ENCODE data around the gene ZFAND2A. TPM values are rescaled to one million over a fixed set of nuclear protein-coding genes. Genes with fewer than 3 reads are reported as not detected.

ZFAND2A gene
- total and polyA plus RNA-seq, 2 of the 8 experiments (the other 6 are each of a cell fraction or from before 2014, with no cell fraction given): 16.6 to 20.3 TPM

DNA sequence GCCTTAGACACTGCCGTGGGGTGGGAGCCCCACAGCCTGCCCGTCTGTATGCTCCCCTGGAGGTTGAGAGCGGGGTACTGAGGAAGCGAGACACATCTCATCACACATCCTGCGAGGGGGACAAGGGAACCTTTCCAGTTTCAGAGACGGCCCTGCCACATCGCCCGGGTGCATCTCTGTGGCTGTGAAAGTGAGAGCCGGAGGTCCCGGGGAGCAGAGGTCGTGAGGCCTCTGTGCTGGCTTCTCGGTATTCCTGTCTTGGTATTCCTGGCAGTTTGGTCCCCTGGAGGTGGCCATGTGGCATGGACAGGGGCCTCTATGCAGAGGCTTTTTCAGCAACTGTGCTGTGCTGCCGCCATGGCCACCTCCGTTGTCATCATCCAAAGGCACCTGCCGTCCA, 41.9 kb upstream of the ZFAND2A start:
- Histone ChIP-seq H3K27me3 (replicated peaks in 1 of 4; ENCODE audit: control insufficient read depth in 3 of 4, extremely low read depth in 1 of 4, insufficient read depth in 3 of 4, low read length in 3 of 4) (no peaks in the 10 kb centered on the region), H3K4me2 (ENCODE audit: insufficient read depth in 1 of 2, low read depth in 2 of 2, low read length in 2 of 2) (no peak overlapping the region), H2BK15ac (ENCODE audit: low read length) (no peak overlapping the region), H2AK5ac (ENCODE audit: low read depth, low read length) (no peak overlapping the region), H3K14ac (ENCODE audit: insufficient read length) (no peak overlapping the region), H2BK20ac (ENCODE audit: low read length) (no peak overlapping the region), H2AFZ (ENCODE audit: low read length) (no peak overlapping the region), H4K5ac (ENCODE audit: insufficient read length, low read depth, low read length) (no peak overlapping the region), H3K4me3 (ENCODE audit: extremely low read depth in 1 of 4, insufficient read depth in 2 of 4, low read depth in 3 of 4, low read length in 4 of 4) (no peak overlapping the region), H3K9me3 (ENCODE audit: insufficient read depth in 2 of 2, low read depth in 1 of 2, low read length in 1 of 2) (no peaks in the 10 kb centered on the region), H3K4ac (replicated peaks; ENCODE audit: insufficient read length, low read depth, low read length) (no peak overlapping the region), H3K79me2 (ENCODE audit: control insufficient read depth in 1 of 2, insufficient read depth in 2 of 2, low read length in 2 of 2) (no peaks in the 10 kb centered on the region), H3K4me1 (replicated peaks in 1 of 4; ENCODE audit: control insufficient read depth in 3 of 4, insufficient read depth in 4 of 4, low read length in 3 of 4) (no peaks in the 10 kb centered on the region), H4K8ac (ENCODE audit: extremely low read depth, insufficient read depth, low read length) (no peak overlapping the region), H4K20me1 (replicated peaks in 1 of 2; ENCODE audit: control insufficient read depth in 1 of 2, insufficient read depth in 2 of 2, low read length in 2 of 2) (no peaks in the 10 kb centered on the region), H3K79me1 (ENCODE audit: low read depth, low read length) (no peaks in the 10 kb centered on the region), H3K23me2 (ENCODE audit: low read depth, low read length) (no peaks in the 10 kb centered on the region), H4K91ac (replicated peaks; ENCODE audit: insufficient read length, low read length) (no peak overlapping the region), H3K18ac (ENCODE audit: extremely low read depth, low read length) (no peak overlapping the region), H2BK5ac (ENCODE audit: low read depth, low read length) (no peak overlapping the region), H3K23ac (ENCODE audit: insufficient read length) (no peak overlapping the region), H2BK120ac (replicated peaks; ENCODE audit: low read depth, low read length) (no peak overlapping the region), H3K27ac (ENCODE audit: low read depth, low read length) (no peak overlapping the region), H3K9ac (replicated peaks in 1 of 4; ENCODE audit: extremely low read depth in 1 of 4, low read depth in 3 of 4, low read length in 3 of 4) (no peak overlapping the region), H2BK12ac (ENCODE audit: low read depth, low read length) (no peak overlapping the region), H3K36me3 (ENCODE audit: control insufficient read depth in 2 of 4, insufficient read depth in 4 of 4, low read length in 3 of 4) (no peaks in the 10 kb centered on the region), H3K56ac (replicated peaks; ENCODE audit: insufficient read length, low read depth, low read length) (no peak overlapping the region)
- CTCF ChIA-PET (ENCODE audit: partially characterized antibody): interaction anchor here (0.7 to 2.8 kb wide), 3 partner anchors 9 to 1153 kb away, joined by 3 to 8 read pairs (median 3); no protein-coding TSS in a partner anchor
- TF ChIP-seq, protein P1, sequence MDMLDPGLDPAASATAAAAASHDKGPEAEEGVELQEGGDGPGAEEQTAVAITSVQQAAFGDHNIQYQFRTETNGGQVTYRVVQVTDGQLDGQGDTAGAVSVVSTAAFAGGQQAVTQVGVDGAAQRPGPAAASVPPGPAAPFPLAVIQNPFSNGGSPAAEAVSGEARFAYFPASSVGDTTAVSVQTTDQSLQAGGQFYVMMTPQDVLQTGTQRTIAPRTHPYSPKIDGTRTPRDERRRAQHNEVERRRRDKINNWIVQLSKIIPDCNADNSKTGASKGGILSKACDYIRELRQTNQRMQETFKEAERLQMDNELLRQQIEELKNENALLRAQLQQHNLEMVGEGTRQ (IDR thresholded peaks at IDR 0.05; ENCODE audit: low read length): no peak
- TF ChIP-seq SP2 (IDR thresholded peaks at IDR 0.05; ENCODE audit: low read length) (no peak), SUZ12 (IDR thresholded peaks at IDR 0.05; ENCODE audit: low read length) (no peak), SAP30 (IDR thresholded peaks at IDR 0.05; ENCODE audit: insufficient read depth, insufficient replicate concordance, low read length) (no peak), POLR2AphosphoS5 (IDR thresholded peaks at IDR 0.05; ENCODE audit: low read depth, low read length) (no peak)
- TF ChIP-seq, protein P2, sequence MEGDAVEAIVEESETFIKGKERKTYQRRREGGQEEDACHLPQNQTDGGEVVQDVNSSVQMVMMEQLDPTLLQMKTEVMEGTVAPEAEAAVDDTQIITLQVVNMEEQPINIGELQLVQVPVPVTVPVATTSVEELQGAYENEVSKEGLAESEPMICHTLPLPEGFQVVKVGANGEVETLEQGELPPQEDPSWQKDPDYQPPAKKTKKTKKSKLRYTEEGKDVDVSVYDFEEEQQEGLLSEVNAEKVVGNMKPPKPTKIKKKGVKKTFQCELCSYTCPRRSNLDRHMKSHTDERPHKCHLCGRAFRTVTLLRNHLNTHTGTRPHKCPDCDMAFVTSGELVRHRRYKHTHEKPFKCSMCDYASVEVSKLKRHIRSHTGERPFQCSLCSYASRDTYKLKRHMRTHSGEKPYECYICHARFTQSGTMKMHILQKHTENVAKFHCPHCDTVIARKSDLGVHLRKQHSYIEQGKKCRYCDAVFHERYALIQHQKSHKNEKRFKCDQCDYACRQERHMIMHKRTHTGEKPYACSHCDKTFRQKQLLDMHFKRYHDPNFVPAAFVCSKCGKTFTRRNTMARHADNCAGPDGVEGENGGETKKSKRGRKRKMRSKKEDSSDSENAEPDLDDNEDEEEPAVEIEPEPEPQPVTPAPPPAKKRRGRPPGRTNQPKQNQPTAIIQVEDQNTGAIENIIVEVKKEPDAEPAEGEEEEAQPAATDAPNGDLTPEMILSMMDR (IDR thresholded peaks at IDR 0.05; ENCODE audit: control extremely low read depth in 1 of 3, insufficient read depth in 1 of 3, low read depth in 1 of 3, low read length in 3 of 3): no peak
- no peak for FAIRE-seq
- POLR2A ChIA-PET (ENCODE audit: partially characterized antibody): interaction anchor here (1.1 kb wide), 1 partner anchor 37 kb away, joined by 3 read pairs; no protein-coding TSS in a partner anchor
- no peak for DNase-seq (ENCODE audit: low read depth in 1 of 2, low spot score in 2 of 2)
- WGBS, 2 experiments (ENCODE audit: extremely low coverage in 1 of 2, insufficient coverage in 1 of 2, insufficient read length in 1 of 2, insufficient replicate concordance in 2 of 2, low coverage in 1 of 2, low lambda C conversion rate in 2 of 2, missing lambda C conversion rate in 1 of 2): 95% methylated on average over 15 of the region's 15 CpGs; no CpG with 5 or more reads in 1 of the 2 experiments
